NOMO-1 treated with DMSO at 0.1 percent for 48 hours (cell line): ENCODE data around the gene LARP1B.
"Not testable (repeated sequence)": the region's sequence is repeated elsewhere in the genome, so short reads cannot be mapped to it uniquely, and the experiment has no call there.

Source experiments
- DNase-seq: peaks from one replicate; lab custom pipeline; 2025; ENCODE audit not compliant: unreplicated experiment; lab: John Stamatoyannopoulos, UW

Gene LARP1B

GRCh38 chr4:128060699-128061565 lies at the start of gene LARP1B:
TSS of gene LARP1B (plus strand) at chr4:128061312. CDS start at chr4:128074952, 13,640 bp downstream.
- DNase-seq = peak; percentile 95

GRCh38 chr4:128025319-128025718 lies 35.8 kb upstream of the LARP1B start:
- DNase-seq = no peak

- no peak for DNase-seq
Observed at GRCh38 chr4:128029907-128030306, 31.2 kb upstream of the LARP1B start.

- DNase-seq = no peak
Observed at GRCh38 chr4:128031756-128032384, 29.2 kb upstream of the LARP1B start.

- no peak for DNase-seq
Observed at GRCh38 chr4:128039568-128039967, 21.5 kb upstream of the LARP1B start.

GRCh38 chr4:128047019-128047418 lies 14.1 kb upstream of the LARP1B start:
- DNase-seq = not testable (repeated sequence)

- not testable (repeated sequence) for DNase-seq
Observed at GRCh38 chr4:128047514-128047913, 13.6 kb upstream of the LARP1B start.

- DNase-seq = not testable (repeated sequence)
Observed at GRCh38 chr4:128051229-128051628, 9.9 kb upstream of the LARP1B start.

- DNase-seq = not testable (repeated sequence)
Observed at GRCh38 chr4:128054907-128055306, 6.2 kb upstream of the LARP1B start.

- not testable (repeated sequence) for DNase-seq
Observed at GRCh38 chr4:128055441-128056206, 5.5 kb upstream of the LARP1B start.

GRCh38 chr4:128056396-128056795 lies 4.7 kb upstream of the LARP1B start:
- DNase-seq = no peak

- peak; percentile 35 for DNase-seq
Observed at GRCh38 chr4:128060121-128060698, 902 bp upstream of the LARP1B start.

GRCh38 chr4:128061566-128062536 lies 739 bp downstream of the LARP1B start:
- DNase-seq = peak; percentile 21

GRCh38 chr4:128066453-128066820 lies 5.3 kb downstream of the LARP1B start:
- DNase-seq = not testable (repeated sequence)

GRCh38 chr4:128068918-128069317 lies 7.8 kb downstream of the LARP1B start:
- no peak for DNase-seq

- no peak for DNase-seq
Observed at GRCh38 chr4:128076464-128076863, 15.4 kb downstream of the LARP1B start.

- not testable (repeated sequence) for DNase-seq
Observed at GRCh38 chr4:128095293-128095692, 34.2 kb downstream of the LARP1B start.

GRCh38 chr4:128107766-128108165 lies 46.7 kb downstream of the LARP1B start:
- no peak for DNase-seq

GRCh38 chr4:128123036-128123435 lies 61.9 kb downstream of the LARP1B start:
- DNase-seq = no peak

GRCh38 chr4:128130621-128131020 lies 69.5 kb downstream of the LARP1B start:
- DNase-seq = no peak
